GM12875 (cell line): ENCODE measurements around the gene PARP6.
A peak's percentile ranks its signal among the peaks of the same experiment; 100 is the strongest.

ENCODE experiments used
- H3K4me3 ChIP-seq: one replicate; pipeline ENCODE4 v1.5.1; 2011; ENCODE audit warnings: low read depth, low read length, control low read depth
- CTCF ChIP-seq: IDR thresholded peaks from 2 replicates; pipeline ENCODE4 v1.5.1; 2011; ENCODE audit warnings: low read depth, mild to moderate bottlenecking, control low read depth, inconsistent platforms, low read length, moderate library complexity, borderline replicate concordance; ENCODE audit not compliant: insufficient read depth

Gene PARP6

GRCh38 chr15:72289597-72290325 is 17.4 kb upstream of the PARP6 start:
- TF ChIP-seq CTCF: no peak
- H3K4me3 ChIP-seq: no peak overlapping the region

GRCh38 chr15:72288796-72289596 is 16.6 kb upstream of the PARP6 start:
- H3K4me3 ChIP-seq: no peak overlapping the region
- TF ChIP-seq CTCF: no peak

- TF ChIP-seq CTCF: peak; percentile 45; the same call in 1 of the 2 replicates
- no peak overlapping the region for H3K4me3 ChIP-seq
These were observed 13.7 kb upstream of the PARP6 start for GRCh38 chr15:72285927-72286516.

- H3K4me3 ChIP-seq: no peak overlapping the region
- TF ChIP-seq CTCF: no peak
These were observed 13.0 kb upstream of the PARP6 start for GRCh38 chr15:72285402-72285801.

GRCh38 chr15:72284781-72285180 is 12.4 kb upstream of the PARP6 start:
- no peak for TF ChIP-seq CTCF
- no peak overlapping the region for H3K4me3 ChIP-seq

GRCh38 chr15:72281713-72282112 is 9.4 kb upstream of the PARP6 start:
- TF ChIP-seq CTCF: no peak
- H3K4me3 ChIP-seq: no peak overlapping the region
